Small intestine (tissue), 7 donors: ENCODE data around the gene PML. TPM values are rescaled to one million over a fixed set of nuclear protein-coding genes. Genes with fewer than 3 reads are reported as not detected.

Experiments used
- DNase-seq, 2 donors: peaks; one replicate each; pipeline versions ENCODE4 v3.0.0 to v3.0.0-alpha.2; 2013
- FAIRE-seq: peaks from 2 replicates; lab custom pipeline; 2012; peaks lifted over from hg19 to GRCh38; lab: Jason Lieb, UNC
- H3K27ac ChIP-seq, 3 donors: one replicate each; pipeline ENCODE4 v1.5.1; 2013; ENCODE audit warnings: low read length in 2 of 3, mild to moderate bottlenecking in 2 of 3, control low read depth in 1 of 3, inconsistent platforms in 1 of 3, low read depth in 1 of 3, moderate library complexity in 1 of 3
- H3K27me3 ChIP-seq, 3 donors: one replicate each; pipeline ENCODE4 v1.6.1; 2013; ENCODE audit warnings: low read length in 3 of 3, inconsistent platforms in 1 of 3; ENCODE audit not compliant: control insufficient read depth in 3 of 3, insufficient read depth in 3 of 3
- H3K36me3 ChIP-seq, 3 donors: one replicate each; pipeline ENCODE4 v1.6.1; 2013; ENCODE audit warnings: low read length in 3 of 3, inconsistent platforms in 1 of 3, low read depth in 1 of 3, mild to moderate bottlenecking in 1 of 3, moderate library complexity in 1 of 3; ENCODE audit not compliant: control insufficient read depth in 3 of 3, insufficient read depth in 2 of 3
- H3K4me1 ChIP-seq, 3 donors: one replicate each; pipeline ENCODE4 v1.6.1; 2013; ENCODE audit warnings: low read length in 2 of 3, inconsistent platforms in 1 of 3, low read depth in 1 of 3, mild to moderate bottlenecking in 1 of 3, moderate library complexity in 1 of 3; ENCODE audit not compliant: control insufficient read depth in 3 of 3, insufficient read depth in 2 of 3
- H3K4me3 ChIP-seq, 3 donors: one replicate each; pipeline ENCODE4 v1.5.1; 2013; ENCODE audit warnings: low read length in 3 of 3, control low read depth in 1 of 3, inconsistent platforms in 1 of 3, low read depth in 1 of 3, mild to moderate bottlenecking in 1 of 3, moderate library complexity in 1 of 3
- H3K9me3 ChIP-seq, 2 donors: one replicate each; pipeline ENCODE4 v1.6.1; 2013; ENCODE audit warnings: low read depth in 1 of 2, low read length in 1 of 2; ENCODE audit not compliant: control insufficient read depth in 2 of 2, insufficient read depth in 1 of 2
- WGBS, 3 donors: extraction: QIAGEN DNeasy Blood & Tissue Kit; methylation state at CpG; one replicate each; pipeline ENCODE4 v1.1.7; 2013; 5-methylcytosine and 5-hydroxymethylcytosine counted together
- polyA plus RNA-seq, 4 donors: library from polyadenylated mRNA; stranded (reverse) in 3 of 4; unstranded in 1 of 4; fragments of 200-250 nt in 3 of 4; fragments of 120-200 nt in 1 of 4; gene quantifications; one replicate each; pipeline versions ENCODE4 v1.2.1 to v1.2.3, GENCODE V29; 2013
- donor health status: healthy with polysubstance abuse.
- donor health status: control.
- donor health status: control.
- donor health status: Bipolar disorder and iron deficiency.
- donor health status: healthy.

Gene PML
- polyA plus RNA-seq, 4 donors: 16.5 to 31.1 (median 26.1) TPM

- Histone ChIP-seq H3K27ac (no peak overlapping the region), H3K36me3 (peaks cover 2 to 20% (median 4%) of the 10 kb centered on the region in 3 donors), H3K9me3 (no peaks in the 10 kb centered on the region), H3K4me3 (no peak overlapping the region), H3K4me1 (peaks cover 7 to 23% (median 10%) of the 10 kb centered on the region in 3 donors), H3K27me3 (no peaks in the 10 kb centered on the region)
- WGBS, 3 donors: 89 to 95% (median 94%) methylated on average over 2 of the region's 2 CpGs
- DNase-seq: no peak
- no peak for FAIRE-seq
Observed at GRCh38 chr15:74013374-74013894, 18.9 kb downstream of the PML start.

GRCh38 chr15:74019734-74020133 lies 25.2 kb downstream of the PML start:
- Histone ChIP-seq H3K27me3 (no peaks in the 10 kb centered on the region), H3K36me3 (peaks cover 10 to 38% (median 16%) of the 10 kb centered on the region in 3 donors), H3K4me3 (no peak overlapping the region), H3K4me1 (no peaks in the 10 kb centered on the region), H3K9me3 (no peaks in the 10 kb centered on the region), H3K27ac (no peak overlapping the region)
- no peak for FAIRE-seq
- DNase-seq: no peak
- WGBS, 3 donors: 51 to 55% (median 55%) methylated on average over 2 of the region's 2 CpGs

- Histone ChIP-seq H3K27ac (no peak overlapping the region), H3K36me3 (peaks cover 13 to 53% (median 25%) of the 10 kb centered on the region in 3 donors)
- DNase-seq: no peak
Observed at GRCh38 chr15:74022706-74023470, 28.4 kb downstream of the PML start.

GRCh38 chr15:74024687-74025086 lies 30.2 kb downstream of the PML start:
- no peak overlapping the region for H3K27ac ChIP-seq
- no peaks in the 10 kb centered on the region for H3K27me3 ChIP-seq
- H3K9me3 ChIP-seq: no peaks in the 10 kb centered on the region
- no peak for DNase-seq
- no peak overlapping the region for H3K4me3 ChIP-seq
- peaks cover 13 to 48% (median 25%) of the 10 kb centered on the region in 3 donors for H3K36me3 ChIP-seq
- 32 to 79% (median 49%) methylated on average over 2 of the region's 2 CpGs for WGBS, 3 donors
- FAIRE-seq: no peak
- no peaks in the 10 kb centered on the region for H3K4me1 ChIP-seq

More at GRCh38 chr15:74022706-74023470, 28.4 kb downstream of the PML start:
- WGBS, 3 donors: 96 to 98% (median 96%) methylated on average over 66 of the region's 66 CpGs
- Histone ChIP-seq H3K27me3 (no peaks in the 10 kb centered on the region), H3K9me3 (no peaks in the 10 kb centered on the region), H3K4me1 (no peaks in the 10 kb centered on the region), H3K4me3 (no peak overlapping the region)
- no peak for FAIRE-seq

- DNase-seq (no peak), FAIRE-seq (no peak)
- no peak overlapping the region for H3K27ac ChIP-seq
- H3K4me3 ChIP-seq: no peak overlapping the region
- peaks cover 13 to 52% (median 30%) of the 10 kb centered on the region in 3 donors for H3K36me3 ChIP-seq
- 72 to 94% (median 78%) methylated on average over 5 of the region's 5 CpGs for whole genome bisulfite sequencing, 3 donors
- H3K9me3 ChIP-seq: no peaks in the 10 kb centered on the region
- no peaks in the 10 kb centered on the region for H3K27me3 ChIP-seq
- no peaks in the 10 kb centered on the region for H3K4me1 ChIP-seq
Observed at GRCh38 chr15:74025436-74025835, 30.9 kb downstream of the PML start.

GRCh38 chr15:74027688-74028087 lies 33.2 kb downstream of the PML start:
- Histone ChIP-seq H3K36me3 (peaks cover 13 to 54% (median 29%) of the 10 kb centered on the region in 3 donors), H3K9me3 (no peaks in the 10 kb centered on the region), H3K4me3 (no peak overlapping the region), H3K27ac (no peak overlapping the region), H3K27me3 (no peaks in the 10 kb centered on the region), H3K4me1 (no peaks in the 10 kb centered on the region)
- no peak for DNase-seq
- FAIRE-seq: no peak
- 68 to 80% (median 79%) methylated on average over 3 of the region's 3 CpGs for WGBS, 3 donors

- no peak for DNase-seq
- Histone ChIP-seq H3K9me3 (no peaks in the 10 kb centered on the region), H3K27me3 (no peaks in the 10 kb centered on the region), H3K36me3 (peaks cover 13 to 55% (median 29%) of the 10 kb centered on the region in 3 donors), H3K4me1 (no peaks in the 10 kb centered on the region), H3K27ac (no peak overlapping the region), H3K4me3 (no peak overlapping the region)
- WGBS, 3 donors: 65 to 70% (median 68%) methylated on average over 3 of the region's 3 CpGs
- no peak for FAIRE-seq
Observed at GRCh38 chr15:74028646-74029045, 34.1 kb downstream of the PML start.

GRCh38 chr15:74032046-74032445 lies 37.5 kb downstream of the PML start:
- H3K36me3 ChIP-seq: peaks cover 11 to 61% (median 34%) of the 10 kb centered on the region in 3 donors

More at GRCh38 chr15:74032046-74032445, 37.5 kb downstream of the PML start:
- Histone ChIP-seq H3K27me3 (no peaks in the 10 kb centered on the region), H3K4me1 (no peaks in the 10 kb centered on the region), H3K9me3 (no peaks in the 10 kb centered on the region), H3K4me3 (no peak overlapping the region), H3K27ac (no peak overlapping the region)
- WGBS, 3 donors: 95 to 98% (median 98%) methylated on average over 6 of the region's 6 CpGs
- FAIRE-seq (no peak), DNase-seq (no peak)
